Caco-2 (cell line): Measurements from ENCODE around the gene OXCT1. TPM values are rescaled to one million over a fixed set of nuclear protein-coding genes. Genes with fewer than 3 reads are reported as not detected.

ENCODE experiments used
- BruUV-seq: library from RNA; stranded (reverse); fragments of 400-500 nt; replicated peaks from 2 replicates; lab custom pipeline; 2021; lab: Mats Ljungman, UMichigan
- CTCF ChIA-PET: fragments of 300-600 bp; sonication (Branson Sonifier 250); formaldehyde crosslinking; loops from one replicate; lab custom pipeline; 2022; ENCODE audit warnings: antibody characterized with exemption; lab: Charles Lee
- POLR2A ChIA-PET: fragments of 300-600 bp; sonication (Branson Sonifier 250); formaldehyde crosslinking; loops from one replicate; lab custom pipeline; 2022; ENCODE audit warnings: antibody characterized with exemption; lab: Charles Lee
- DNase-seq, 2 experiments: peaks; one replicate each; pipeline versions ENCODE4 v3.0.0 to v3.0.0-alpha.2; 2020 to 2022
- H3K27me3 ChIP-seq: replicated peaks from 2 replicates; pipeline ENCODE4 v1.6.0; 2011; ENCODE audit warnings: low read length; ENCODE audit not compliant: control insufficient read depth, insufficient read depth
- H3K36me3 ChIP-seq: 2 replicates; pipeline ENCODE4 v1.5.1; 2011; ENCODE audit warnings: low read length; ENCODE audit not compliant: control insufficient read depth, insufficient read depth
- H3K4me1 ChIP-seq: fragments of 250-450 bp; sonication (Bioruptor Pico); 2 replicates; pipeline ENCODE4 v1.5.1; 2020; ENCODE audit warnings: mild to moderate bottlenecking
- H3K4me3 ChIP-seq: 2 replicates; pipeline ENCODE4 v1.5.1; 2011; ENCODE audit warnings: low read depth, mild to moderate bottlenecking, control low read depth, low read length
- H3K9me3 ChIP-seq: fragments of 250-450 bp; sonication (Bioruptor Pico); 2 replicates; pipeline ENCODE4 v1.5.1; 2020; ENCODE audit warnings: mild to moderate bottlenecking, moderate library complexity
- H3K27ac Mint-ChIP-seq: one replicate; pipeline ENCODE4 v1.8.0; 2022; ENCODE audit warnings: mixed read lengths; ENCODE audit not compliant: unreplicated experiment
- H3K27me3 Mint-ChIP-seq: one replicate; pipeline ENCODE4 v1.8.0; 2022; ENCODE audit warnings: mixed read lengths; ENCODE audit not compliant: insufficient read depth, unreplicated experiment
- H3K36me3 Mint-ChIP-seq: one replicate; pipeline ENCODE4 v1.8.0; 2022; ENCODE audit warnings: mild to moderate bottlenecking, mixed read lengths; ENCODE audit not compliant: insufficient read depth, unreplicated experiment
- H3K4me1 Mint-ChIP-seq: one replicate; pipeline ENCODE4 v1.8.0; 2022; ENCODE audit warnings: low read depth, mixed read lengths; ENCODE audit not compliant: unreplicated experiment
- H3K4me3 Mint-ChIP-seq: one replicate; pipeline ENCODE4 v1.8.0; 2022; ENCODE audit warnings: mild to moderate bottlenecking, moderate library complexity, mixed read lengths; ENCODE audit not compliant: unreplicated experiment
- H3K9me3 Mint-ChIP-seq: one replicate; pipeline ENCODE4 v1.8.0; 2022; ENCODE audit warnings: mixed read lengths; ENCODE audit not compliant: unreplicated experiment
- intact Hi-C: fragments of 100-400 bp; cut with micrococcal nuclease; formaldehyde crosslinking; loops from one replicate; pipeline ENCODE4 v1.10.0; 2022; ENCODE audit not compliant: unreplicated experiment
- total RNA-seq: library from RNA; stranded (reverse); gene quantifications from 2 replicates; pipeline ENCODE4 v1.2.3, GENCODE V29; 2022
- TF ChIP-seq, protein P1 (sequence below), 2 experiments: fragments of 200-600 bp in 1 of 2; IDR thresholded peaks; 1 replicate in 1 of 2; 2 replicates in 1 of 2; pipeline versions ENCODE4 v1.5.1 to v1.8.0; 2011 to 2022; ENCODE audit warnings: antibody characterized with exemption in 1 of 2, control low read depth in 1 of 2, inconsistent platforms in 1 of 2, low read depth in 1 of 2, low read length in 1 of 2, mild to moderate bottlenecking in 1 of 2, moderate library complexity in 1 of 2; ENCODE audit not compliant: insufficient read depth in 1 of 2, severe bottlenecking in 1 of 2, unreplicated experiment in 1 of 2

Gene OXCT1
- total RNA-seq, 1 experiment from 2014 or later, result 22.5 TPM

DNA sequence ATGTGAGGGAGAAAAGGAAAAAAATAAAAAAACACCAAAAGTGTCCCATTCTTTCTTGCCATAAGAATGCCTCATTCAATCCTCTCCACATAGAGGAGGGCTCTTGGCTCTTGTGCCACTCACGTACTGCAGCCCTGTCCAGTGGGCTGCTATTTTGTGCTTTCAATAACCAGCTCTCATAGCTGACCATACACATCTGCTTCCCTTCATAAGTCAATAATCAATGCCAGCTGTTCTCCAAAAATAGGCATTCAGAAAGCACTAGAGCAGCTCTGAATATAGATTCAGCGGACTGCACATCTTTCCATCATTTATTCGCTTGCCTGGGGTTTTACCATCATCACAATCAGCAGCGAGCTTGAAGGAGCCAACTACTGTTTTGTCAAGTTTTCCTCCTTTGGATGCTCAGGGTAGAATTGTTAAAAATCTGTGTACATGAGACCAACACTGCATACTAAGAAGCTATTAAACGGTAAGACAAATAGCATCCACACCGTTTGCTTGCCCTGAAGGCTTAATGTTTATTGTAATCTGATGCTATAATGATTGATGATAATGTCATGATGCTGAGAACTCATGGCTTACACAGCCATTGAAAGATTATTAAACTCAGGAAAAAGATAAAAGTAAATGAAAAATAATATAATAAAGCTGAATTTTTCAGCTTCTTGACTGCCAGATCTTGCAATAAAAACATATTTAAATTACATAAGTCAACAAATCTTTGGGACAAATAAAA is 80.0 kb downstream of the OXCT1 start:
- H3K4me1 Mint-ChIP-seq, result peaks cover 25% of the 10 kb centered on the region

DNA sequence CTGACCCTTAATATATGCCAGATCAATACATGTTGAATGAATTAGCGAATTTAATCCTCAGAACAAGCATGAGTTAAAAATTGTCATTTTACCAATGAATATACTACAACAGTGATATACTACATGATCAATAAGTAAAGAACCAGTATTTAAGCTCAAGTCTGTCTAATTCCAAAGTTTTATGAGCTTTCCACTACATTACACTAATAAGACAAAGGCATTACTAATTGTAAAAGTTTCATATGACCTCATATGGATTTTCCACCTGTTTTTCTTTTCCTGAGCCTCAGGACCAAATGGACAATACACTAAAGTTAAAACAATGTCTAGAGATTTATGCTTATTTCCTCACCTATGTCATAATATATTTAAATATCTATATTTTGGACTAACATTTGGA is 80.8 kb downstream of the OXCT1 start:
- Histone ChIP-seq H3K27me3 (no peaks in the 10 kb centered on the region), H3K4me1 (peaks cover 3% of the 10 kb centered on the region; the same call in 1 of the 2 replicates), H3K36me3 (no peaks in the 10 kb centered on the region), H3K9me3 (no peaks in the 10 kb centered on the region), H3K4me3 (no peak overlapping the region)
- Mint-ChIP-seq H3K9me3 (no peaks in the 10 kb centered on the region), H3K27ac (no peak overlapping the region), H3K27me3 (no peaks in the 10 kb centered on the region), H3K4me3 (no peak overlapping the region), H3K36me3 (no peaks in the 10 kb centered on the region), H3K4me1 (peaks cover 20% of the 10 kb centered on the region)
- intact Hi-C loops, result no loop called here
- DNase-seq, result no peak
- TF ChIP-seq, protein P1, sequence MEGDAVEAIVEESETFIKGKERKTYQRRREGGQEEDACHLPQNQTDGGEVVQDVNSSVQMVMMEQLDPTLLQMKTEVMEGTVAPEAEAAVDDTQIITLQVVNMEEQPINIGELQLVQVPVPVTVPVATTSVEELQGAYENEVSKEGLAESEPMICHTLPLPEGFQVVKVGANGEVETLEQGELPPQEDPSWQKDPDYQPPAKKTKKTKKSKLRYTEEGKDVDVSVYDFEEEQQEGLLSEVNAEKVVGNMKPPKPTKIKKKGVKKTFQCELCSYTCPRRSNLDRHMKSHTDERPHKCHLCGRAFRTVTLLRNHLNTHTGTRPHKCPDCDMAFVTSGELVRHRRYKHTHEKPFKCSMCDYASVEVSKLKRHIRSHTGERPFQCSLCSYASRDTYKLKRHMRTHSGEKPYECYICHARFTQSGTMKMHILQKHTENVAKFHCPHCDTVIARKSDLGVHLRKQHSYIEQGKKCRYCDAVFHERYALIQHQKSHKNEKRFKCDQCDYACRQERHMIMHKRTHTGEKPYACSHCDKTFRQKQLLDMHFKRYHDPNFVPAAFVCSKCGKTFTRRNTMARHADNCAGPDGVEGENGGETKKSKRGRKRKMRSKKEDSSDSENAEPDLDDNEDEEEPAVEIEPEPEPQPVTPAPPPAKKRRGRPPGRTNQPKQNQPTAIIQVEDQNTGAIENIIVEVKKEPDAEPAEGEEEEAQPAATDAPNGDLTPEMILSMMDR (IDR thresholded peaks at IDR 0.05; ENCODE audit: insufficient read depth in 1 of 2, low read depth in 1 of 2, low read length in 1 of 2, severe bottlenecking in 1 of 2, unreplicated experiment in 1 of 2), result no peak
- BruUV-seq, result no TSS peak
- CTCF ChIA-PET, result no interaction called here
- POLR2A ChIA-PET, result no interaction called here

More for the DNA sequence above, 80.0 kb downstream of the OXCT1 start:
- Histone ChIP-seq H3K27me3 (no peaks in the 10 kb centered on the region), H3K4me3 (no peak overlapping the region), H3K36me3 (no peaks in the 10 kb centered on the region), H3K4me1 (peaks cover 3% of the 10 kb centered on the region; the same call in 1 of the 2 replicates), H3K9me3 (no peaks in the 10 kb centered on the region)
- no TSS peak for BruUV-seq
- no peak overlapping the region for H3K27ac Mint-ChIP-seq
- TF ChIP-seq, protein P1 (IDR thresholded peaks at IDR 0.05; ENCODE audit: insufficient read depth in 1 of 2, low read depth in 1 of 2, low read length in 1 of 2, severe bottlenecking in 1 of 2, unreplicated experiment in 1 of 2), result no peak
- POLR2A ChIA-PET, result no interaction called here
- H3K9me3 Mint-ChIP-seq, result no peaks in the 10 kb centered on the region
- no peak overlapping the region for H3K4me3 Mint-ChIP-seq
- CTCF ChIA-PET, result no interaction called here
- H3K36me3 Mint-ChIP-seq, result no peaks in the 10 kb centered on the region
- intact Hi-C loops, result no loop called here
- no peaks in the 10 kb centered on the region for H3K27me3 Mint-ChIP-seq
- no peak for DNase-seq

DNA sequence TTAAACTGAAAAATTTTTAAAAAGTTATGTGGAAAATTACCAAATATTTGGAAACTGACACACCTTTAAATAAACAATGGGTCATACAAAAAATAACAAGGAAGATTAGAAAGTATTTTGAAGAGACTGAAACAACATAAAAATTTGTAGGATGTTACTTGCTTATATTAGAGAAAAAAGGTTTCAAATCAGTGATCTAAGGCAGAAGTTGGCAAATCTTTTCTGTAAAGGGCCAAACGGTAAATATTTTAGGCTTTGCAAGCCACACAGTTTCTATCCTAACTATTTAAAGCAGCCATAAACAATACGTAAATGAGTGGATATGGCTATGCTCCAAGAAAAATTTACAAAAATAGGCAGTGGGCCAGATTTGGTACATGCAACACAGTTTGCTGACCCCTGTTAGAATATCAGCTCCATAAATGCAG is 81.3 kb downstream of the OXCT1 start:
- H3K36me3 ChIP-seq, result no peaks in the 10 kb centered on the region
- H3K27me3 ChIP-seq, result no peaks in the 10 kb centered on the region
- no peaks in the 10 kb centered on the region for H3K9me3 Mint-ChIP-seq
- BruUV-seq, result no TSS peak
- DNase-seq, result no peak
- peaks cover 20% of the 10 kb centered on the region for H3K4me1 Mint-ChIP-seq
- ChIA-PET POLR2A (no interaction called here), CTCF (no interaction called here)
- no peak overlapping the region for H3K4me3 Mint-ChIP-seq
- H3K9me3 ChIP-seq, result no peaks in the 10 kb centered on the region
- H3K4me1 ChIP-seq, result peaks cover 3% of the 10 kb centered on the region; the same call in 1 of the 2 replicates
- H3K4me3 ChIP-seq, result no peak overlapping the region
- no peak overlapping the region for H3K27ac Mint-ChIP-seq
- TF ChIP-seq, protein P1 (IDR thresholded peaks at IDR 0.05; ENCODE audit: insufficient read depth in 1 of 2, low read depth in 1 of 2, low read length in 1 of 2, severe bottlenecking in 1 of 2, unreplicated experiment in 1 of 2), result no peak
- no peaks in the 10 kb centered on the region for H3K27me3 Mint-ChIP-seq
- no peaks in the 10 kb centered on the region for H3K36me3 Mint-ChIP-seq
- intact Hi-C loops, result no loop called here
